ENCODE measurements around the gene RADIL. TPM values are rescaled to one million over a fixed set of nuclear protein-coding genes. Genes with fewer than 3 reads are reported as not detected.

The RADIL gene
- total and polyA plus RNA-seq, 2 donors (not counting 1 experiment from before 2014, with no cell fraction given), result not detected

GRCh38 chr7:4919969-4920766 is 36.7 kb upstream of the RADIL start:
- Histone ChIP-seq H2AFZ (ENCODE audit: insufficient read depth, low read depth, low read length, poor library complexity, severe bottlenecking) (no peak overlapping the region), H3K36me3 (replicated peaks in 1 of 2; ENCODE audit: control extremely low read depth in 1 of 2, control insufficient read depth in 1 of 2, extremely low read depth in 1 of 2, insufficient read depth in 2 of 2, low read length in 1 of 2) (no peaks in the 10 kb centered on the region), H3K4me1 (ENCODE audit: control insufficient read depth in 2 of 2, insufficient read depth in 2 of 2, low read length in 2 of 2) (no peaks in the 10 kb centered on the region), H4K20me1 (ENCODE audit: control insufficient read depth, insufficient read depth, low read length, poor library complexity, severe bottlenecking) (no peaks in the 10 kb centered on the region), H3K27me3 (replicated peaks in 1 of 4; ENCODE audit: control extremely low read depth in 1 of 4, control insufficient read depth in 3 of 4, insufficient read depth in 4 of 4, low read length in 3 of 4) (peaks cover 0 to 4% (median 1%) of the 10 kb centered on the region in 4 experiments), H3K9ac (ENCODE audit: low read length) (no peak overlapping the region), H3K79me2 (ENCODE audit: control insufficient read depth, insufficient read depth, low read length) (no peaks in the 10 kb centered on the region), H3K4me2 (replicated peaks; ENCODE audit: low read depth, low read length, poor library complexity, severe bottlenecking) (no peak overlapping the region), H3K27ac (ENCODE audit: low read length in 2 of 2) (no peak overlapping the region), H3K4me3 (ENCODE audit: control extremely low read depth in 1 of 5, extremely low read depth in 1 of 5, insufficient read depth in 1 of 5, low read depth in 2 of 5, low read length in 4 of 5) (no peak overlapping the region), H3K9me3 (ENCODE audit: control extremely low read depth in 1 of 3, control insufficient read depth in 2 of 3, insufficient read depth in 1 of 3, low read length in 2 of 3) (peaks cover 0 to 18% (median 5%) of the 10 kb centered on the region in 3 donors)
- TF ChIP-seq CTCF (IDR thresholded peaks at IDR 0.05) (no peak), EZH2 (IDR thresholded peaks at IDR 0.05; ENCODE audit: borderline replicate concordance, insufficient read depth, low read depth, low read length, poor library complexity, severe bottlenecking) (no peak)
- WGBS (ENCODE audit: insufficient coverage), result 85% methylated on average over 18 of the region's 19 CpGs
- Mint-ChIP-seq H3K4me3 (no peak overlapping the region), H3K4me1 (no peaks in the 10 kb centered on the region), H3K9me3 (ENCODE audit: insufficient read depth) (peaks cover 4% of the 10 kb centered on the region), H3K27me3 (peaks cover 4% of the 10 kb centered on the region), H3K27ac (no peak overlapping the region)
- CTCF ChIA-PET, result no interaction called here
- ATAC-seq (ENCODE audit: low read depth), result no peak
- POLR2A ChIA-PET, result no interaction called here
- DNase-seq, result no peak
- intact Hi-C loops (cut with micrococcal nuclease), result no loop called here

GRCh38 chr7:4916113-4916512 is 32.6 kb upstream of the RADIL start:
- TF ChIP-seq CTCF (IDR thresholded peaks at IDR 0.05) (no peak), EZH2 (IDR thresholded peaks at IDR 0.05; ENCODE audit: borderline replicate concordance, insufficient read depth, low read depth, low read length, poor library complexity, severe bottlenecking) (no peak)
- no peak overlapping the region for H3K9ac ChIP-seq (ENCODE audit: low read length)
- Mint-ChIP-seq H3K4me1 (no peaks in the 10 kb centered on the region), H3K27me3 (no peaks in the 10 kb centered on the region), H3K27ac (no peak overlapping the region), H3K9me3 (ENCODE audit: insufficient read depth) (peaks cover 4% of the 10 kb centered on the region), H3K4me3 (no peak overlapping the region)
- POLR2A ChIA-PET, result no interaction called here
- ATAC-seq (ENCODE audit: low read depth) (no peak), DNase-seq (no peak)
- no peaks in the 10 kb centered on the region for H3K79me2 ChIP-seq (ENCODE audit: control insufficient read depth, insufficient read depth, low read length)
- H3K4me1 ChIP-seq (ENCODE audit: control insufficient read depth in 2 of 2, insufficient read depth in 2 of 2, low read length in 2 of 2), result no peaks in the 10 kb centered on the region
- no peaks in the 10 kb centered on the region for H3K36me3 ChIP-seq (replicated peaks in 1 of 2; ENCODE audit: control extremely low read depth in 1 of 2, control insufficient read depth in 1 of 2, extremely low read depth in 1 of 2, insufficient read depth in 2 of 2, low read length in 1 of 2)
- whole genome bisulfite sequencing (ENCODE audit: insufficient coverage), result 73% methylated on average over 4 of the region's 8 CpGs
- H3K27me3 ChIP-seq (replicated peaks in 1 of 4; ENCODE audit: control extremely low read depth in 1 of 4, control insufficient read depth in 3 of 4, insufficient read depth in 4 of 4, low read length in 3 of 4), result peaks cover 0 to 3% (median 0%) of the 10 kb centered on the region in 4 experiments
- CTCF ChIA-PET, result no interaction called here
- H4K20me1 ChIP-seq (ENCODE audit: control insufficient read depth, insufficient read depth, low read length, poor library complexity, severe bottlenecking), result no peaks in the 10 kb centered on the region
- H3K4me3 ChIP-seq (ENCODE audit: control extremely low read depth in 1 of 5, extremely low read depth in 1 of 5, insufficient read depth in 1 of 5, low read depth in 2 of 5, low read length in 4 of 5), result no peak overlapping the region
- H3K27ac ChIP-seq (ENCODE audit: low read length in 2 of 2), result no peak overlapping the region
- intact Hi-C loops (cut with micrococcal nuclease), result no loop called here
- peaks cover 0 to 18% (median 5%) of the 10 kb centered on the region in 3 donors for H3K9me3 ChIP-seq (ENCODE audit: control extremely low read depth in 1 of 3, control insufficient read depth in 2 of 3, insufficient read depth in 1 of 3, low read length in 2 of 3)
- no peak overlapping the region for H3K4me2 ChIP-seq (replicated peaks; ENCODE audit: low read depth, low read length, poor library complexity, severe bottlenecking)
- H2AFZ ChIP-seq (ENCODE audit: insufficient read depth, low read depth, low read length, poor library complexity, severe bottlenecking), result no peak overlapping the region
